HTERT RPE-1 (cell line): ENCODE results near the gene OAT.
"Not testable (repeated sequence)": the region's sequence is repeated elsewhere in the genome, so short reads cannot be mapped to it uniquely, and the experiment has no call there.

Source experiments
- in situ Hi-C: fragments of 300-500 bp; cut with MboI; formaldehyde crosslinking; loops from 4 replicates; pipeline ENCODE4 v1.14.3; 2020; ENCODE audit warnings: low sequenced_read_pairs

OAT gene

DNA sequence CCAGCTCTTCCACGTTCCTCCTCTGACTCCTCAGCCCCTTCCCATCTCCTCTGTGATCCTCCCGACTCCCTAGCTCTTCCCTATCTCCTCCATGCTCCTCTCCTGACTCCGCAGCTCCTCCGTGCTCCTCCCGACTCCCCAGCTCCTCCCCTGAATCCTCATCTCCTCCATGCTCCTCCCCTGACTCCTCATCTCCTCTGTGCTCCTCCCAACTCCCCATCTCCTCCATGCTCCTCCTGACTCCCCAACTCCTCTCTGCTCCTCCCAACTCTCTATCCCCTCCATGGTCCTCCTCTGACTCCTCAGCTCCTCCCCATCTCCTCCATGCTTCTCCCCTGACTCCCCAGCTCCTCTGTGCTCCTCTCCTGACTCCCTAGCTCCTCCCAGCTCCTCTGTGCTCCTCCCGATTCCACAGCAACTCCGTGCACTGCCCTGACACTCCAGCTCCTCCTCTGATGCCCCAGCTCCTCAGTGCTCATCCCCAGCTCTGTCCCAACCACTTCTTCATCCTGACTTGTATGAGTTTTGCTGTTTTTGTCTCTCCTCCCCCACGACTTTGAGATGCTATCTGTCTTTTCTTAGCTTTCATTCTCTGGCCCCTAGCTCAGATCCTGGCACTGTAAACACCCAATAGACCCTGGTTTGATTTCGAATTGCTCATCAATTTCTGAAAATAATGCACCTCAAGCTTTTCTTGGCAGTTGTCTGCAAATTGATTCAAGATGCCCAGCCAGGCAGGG lies 38.3 kb downstream of the OAT start:
- in situ Hi-C loops, result loop anchor here (25.0 kb wide), 1 partner anchor 393 kb away; no protein-coding TSS in a partner anchor

DNA sequence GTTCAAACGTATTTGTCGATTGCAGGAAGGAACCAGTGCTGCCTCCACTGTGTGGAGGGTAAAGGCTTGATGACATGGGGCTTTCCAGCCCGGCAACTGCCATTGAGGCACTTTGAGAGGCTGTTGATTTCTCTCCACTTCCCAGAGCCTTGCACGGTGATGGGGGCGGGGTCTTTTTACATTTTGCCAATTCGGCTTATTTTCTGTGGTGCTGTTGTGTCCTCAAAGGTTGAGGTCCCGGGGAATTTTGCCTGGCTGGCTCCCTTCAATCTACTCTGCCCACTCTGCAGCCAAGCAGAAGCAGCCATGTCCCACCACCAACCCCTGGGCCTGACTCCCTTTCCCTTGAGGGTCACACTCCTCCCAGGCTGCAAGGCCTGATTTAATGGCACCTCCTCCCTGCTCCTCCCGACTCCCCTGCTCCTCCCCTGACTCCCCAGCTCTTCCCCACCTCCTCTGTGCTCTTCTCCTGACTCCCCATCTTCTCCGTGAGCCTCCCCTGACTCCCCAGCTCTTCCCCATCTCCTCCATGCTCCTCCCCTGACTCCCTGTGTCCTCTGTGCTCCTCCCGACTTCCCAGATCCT lies 39.0 kb downstream of the OAT start:
- in situ Hi-C loops, result loop anchor here (25.0 kb wide), 1 partner anchor 392 kb away; no protein-coding TSS in a partner anchor

DNA sequence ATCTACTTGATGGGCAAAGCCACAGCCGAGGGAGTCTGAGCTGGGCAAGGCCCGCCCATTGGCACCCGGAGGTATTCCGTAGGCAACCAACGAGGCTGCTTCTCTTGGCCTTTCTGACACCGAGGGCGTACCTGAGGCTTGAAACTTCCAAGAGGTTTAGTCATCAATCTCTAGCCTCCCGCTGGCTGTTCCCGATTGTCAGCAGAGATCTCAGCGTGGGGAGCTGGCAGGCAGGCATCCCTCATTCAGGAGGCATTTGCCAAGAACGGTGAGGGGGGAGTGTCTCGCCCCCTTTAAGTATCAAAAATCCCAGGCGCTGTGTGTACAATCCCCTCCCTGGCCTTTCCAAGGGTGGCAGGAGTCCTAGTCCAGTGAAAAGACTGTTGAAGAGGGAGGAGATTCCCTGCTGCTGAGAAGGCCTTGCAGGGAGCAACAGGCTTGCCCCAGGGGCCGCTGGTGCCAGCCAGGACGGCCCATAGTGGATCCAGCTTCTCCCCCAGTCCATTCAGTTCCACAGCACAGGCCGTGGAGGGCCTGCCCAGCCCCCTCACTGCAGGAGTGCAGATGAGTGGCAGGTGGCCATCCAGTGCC lies 39.7 kb downstream of the OAT start:
- in situ Hi-C loops, result loop anchor here (25.0 kb wide), 1 partner anchor 392 kb away; no protein-coding TSS in a partner anchor

DNA sequence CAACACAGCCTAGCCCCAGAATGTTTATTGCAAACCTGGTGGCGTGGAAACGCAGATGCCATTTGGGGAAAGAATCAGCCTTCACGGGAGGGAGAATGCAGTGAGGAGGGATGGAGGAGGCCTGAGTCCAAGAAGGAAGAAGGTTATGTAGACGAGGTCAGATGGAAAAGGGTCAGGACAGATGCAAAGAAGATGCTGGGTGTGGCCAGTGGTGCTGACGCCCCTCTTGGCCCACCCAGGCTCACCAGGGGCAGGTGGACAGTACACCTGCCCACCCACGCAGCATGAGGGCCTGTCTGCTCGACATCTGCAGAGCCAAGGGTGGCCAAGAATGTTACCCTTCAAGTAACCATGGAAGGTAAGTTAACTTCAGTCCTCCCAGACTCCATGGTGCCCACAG lies 40.5 kb downstream of the OAT start:
- in situ Hi-C loops, result loop anchor here (25.0 kb wide), 1 partner anchor 391 kb away; no protein-coding TSS in a partner anchor

DNA sequence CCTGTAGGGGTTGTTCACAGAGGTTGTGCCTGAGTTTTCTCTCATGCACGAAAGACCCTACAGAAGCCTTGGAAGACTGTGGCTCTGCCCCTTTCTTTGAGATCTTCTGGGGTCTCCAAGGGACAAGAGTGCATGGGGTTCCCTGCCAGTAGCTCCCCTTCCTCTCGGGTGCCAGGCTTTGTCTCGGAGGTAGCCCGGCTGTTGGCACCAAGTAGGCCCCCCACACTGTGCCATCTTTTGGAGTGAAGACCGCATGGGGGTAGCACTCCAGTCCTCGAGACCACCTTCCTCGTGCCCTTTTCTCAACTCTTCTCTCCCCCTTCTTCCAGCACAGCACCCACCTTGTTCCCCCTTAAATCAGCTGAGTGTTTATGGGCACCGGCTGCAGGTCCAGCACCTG lies 41.6 kb downstream of the OAT start:
- in situ Hi-C loops, result loop anchor here (25.0 kb wide), 1 partner anchor 390 kb away; no protein-coding TSS in a partner anchor

DNA sequence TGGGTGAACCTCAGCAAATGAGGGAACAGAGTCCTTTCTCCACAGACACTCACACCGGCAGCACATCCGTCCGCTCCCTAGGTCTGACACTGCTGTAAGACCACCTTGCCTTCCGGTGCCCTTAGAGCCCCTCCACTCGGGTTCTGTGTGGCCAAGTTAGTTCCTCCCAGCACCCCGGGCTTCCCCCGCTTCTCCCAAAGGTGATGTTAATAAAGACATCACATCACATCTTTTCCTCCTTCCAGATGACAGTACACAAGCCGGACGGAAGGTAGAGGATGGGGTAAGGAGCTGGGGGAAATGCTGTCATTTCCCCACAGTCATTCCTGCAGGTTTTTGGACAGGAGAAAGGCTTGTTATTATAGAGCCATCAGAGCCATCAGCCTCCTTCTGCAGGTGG lies 42.3 kb downstream of the OAT start:
- in situ Hi-C loops, result loop anchor here (25.0 kb wide), 1 partner anchor 389 kb away; no protein-coding TSS in a partner anchor

DNA sequence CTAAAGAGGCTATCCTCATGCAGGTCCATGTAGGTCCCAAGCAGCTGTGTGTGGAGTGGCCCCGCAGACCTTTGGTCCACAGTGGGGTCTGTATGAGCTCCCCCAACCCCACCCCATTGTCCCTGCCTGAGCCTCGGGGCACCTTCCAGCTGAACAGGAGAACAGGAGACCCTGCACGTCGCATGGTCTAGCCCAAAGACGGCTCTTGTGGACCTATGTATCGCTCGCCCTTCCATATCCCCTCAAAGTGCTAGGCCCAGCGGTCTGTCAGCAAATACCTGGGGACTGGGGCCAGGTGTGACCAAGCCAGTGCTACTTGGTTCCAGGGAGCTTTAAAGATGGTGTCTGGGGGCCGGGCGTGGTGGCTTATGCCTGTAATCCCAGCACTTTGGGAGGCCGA lies 43.0 kb downstream of the OAT start:
- in situ Hi-C loops, result loop anchor here (25.0 kb wide), 1 partner anchor 388 kb away; no protein-coding TSS in a partner anchor

DNA sequence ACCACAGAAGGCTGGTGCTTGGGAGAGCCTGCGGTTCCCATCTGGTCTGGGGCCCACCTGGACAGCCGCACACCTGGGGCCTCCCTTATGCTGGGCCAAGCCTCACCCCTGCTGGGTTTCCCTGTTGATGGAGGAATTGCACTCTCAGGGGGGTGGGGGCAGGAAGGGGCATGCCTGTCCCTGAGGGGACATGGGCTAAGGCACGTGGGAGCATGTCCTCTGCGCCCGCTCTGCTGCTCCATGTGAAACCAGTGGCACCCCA lies 43.4 kb downstream of the OAT start:
- in situ Hi-C loops, result loop anchor here (25.0 kb wide), 1 partner anchor 388 kb away; no protein-coding TSS in a partner anchor

DNA sequence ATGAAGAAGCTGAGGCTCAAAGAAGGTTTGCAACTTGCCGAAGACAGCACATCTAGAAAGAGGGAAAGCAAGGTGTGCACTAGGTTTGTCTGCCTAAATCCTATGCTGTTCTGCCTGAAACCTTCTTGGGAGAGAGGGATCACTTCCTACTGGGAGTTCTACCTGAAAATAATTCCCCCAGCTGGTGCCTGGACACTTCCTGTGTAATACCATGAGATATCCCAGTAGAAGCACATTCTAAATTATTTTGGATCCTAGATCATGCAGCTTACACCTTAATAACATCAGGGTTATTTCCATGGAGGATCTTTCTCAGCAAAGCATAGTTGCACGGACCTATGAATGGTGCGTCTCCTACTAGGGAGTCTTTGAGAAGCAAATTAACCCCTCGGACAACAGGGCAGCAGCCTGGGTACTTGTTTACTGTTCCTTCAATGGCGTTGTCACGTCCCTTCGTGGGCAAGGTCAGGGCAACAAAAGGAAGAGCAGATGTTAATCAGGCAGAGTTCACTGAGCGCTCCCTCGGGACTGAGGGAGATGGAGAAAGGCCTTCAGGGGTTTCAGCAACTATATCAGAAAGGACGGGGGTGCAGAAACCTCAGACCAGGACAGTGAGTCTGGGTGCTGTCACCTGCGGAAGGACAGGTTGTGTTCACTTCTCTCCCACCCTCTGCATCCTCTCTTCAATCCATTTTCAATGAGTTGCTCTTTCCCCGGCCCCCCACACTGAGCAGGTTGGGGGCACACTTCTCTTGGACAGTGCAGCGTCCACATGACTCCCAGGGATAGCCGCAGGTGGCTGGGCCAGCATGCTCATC lies 44.0 kb downstream of the OAT start:
- in situ Hi-C loops, result loop anchor here (25.0 kb wide), 1 partner anchor 387 kb away; no protein-coding TSS in a partner anchor

DNA sequence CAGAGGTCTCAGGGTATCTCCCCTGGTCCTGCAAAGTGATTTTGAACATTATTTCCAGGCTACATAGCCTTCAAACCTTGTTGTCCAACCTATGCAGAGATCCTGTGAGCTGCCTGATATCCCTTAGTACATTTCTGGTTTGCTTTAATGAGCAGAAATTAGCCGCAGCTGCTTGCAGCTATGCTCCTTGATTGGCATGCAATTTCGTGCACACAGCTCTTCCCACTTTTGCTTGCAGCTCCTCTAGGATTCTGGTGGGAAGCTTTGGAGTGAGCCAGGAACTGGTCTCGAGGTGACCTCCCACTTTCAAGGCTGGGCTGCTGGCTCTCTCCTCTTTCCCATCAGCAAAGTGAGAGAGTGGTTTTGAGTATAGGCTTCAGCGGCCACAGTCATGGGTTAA lies 45.8 kb downstream of the OAT start:
- in situ Hi-C loops, result no loop called here

DNA sequence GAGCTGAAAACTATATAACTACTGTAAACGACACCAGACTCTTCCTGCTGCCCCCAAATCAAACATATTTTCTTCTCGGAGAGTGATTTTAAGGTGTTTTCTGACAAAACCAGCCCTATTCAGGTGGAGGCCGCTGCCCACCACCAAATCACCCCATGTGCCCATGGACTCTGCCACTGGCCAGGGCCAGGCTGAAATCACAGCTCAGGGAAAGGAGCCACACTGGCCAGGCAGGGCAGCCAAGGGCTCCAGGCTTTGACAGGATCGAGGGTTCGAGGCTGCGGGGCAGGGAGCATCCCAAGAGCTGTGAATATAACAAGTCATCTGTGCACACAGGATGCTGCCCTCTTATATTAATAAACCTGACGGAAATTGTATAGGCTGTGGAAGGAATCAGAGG lies 48.3 kb downstream of the OAT start:
- in situ Hi-C loops, result no loop called here

DNA sequence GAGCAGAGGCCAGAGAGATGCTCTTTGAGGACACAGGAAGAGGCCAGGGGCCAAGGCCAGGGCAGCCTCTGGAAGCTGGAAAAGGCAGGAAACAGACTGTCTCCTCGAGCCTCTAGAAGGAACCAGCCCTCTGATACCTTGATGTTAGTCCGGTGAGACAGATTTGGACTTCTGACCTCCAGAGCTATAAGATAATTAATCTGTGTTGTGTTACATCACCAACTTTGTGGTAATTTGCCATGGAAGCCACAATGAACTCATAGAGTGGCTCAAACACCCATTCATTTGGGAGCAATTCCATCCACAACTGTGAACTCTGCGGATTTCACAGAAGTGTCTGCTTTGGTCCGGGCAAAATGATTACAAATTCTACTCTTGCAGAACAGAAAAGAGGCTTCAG lies 48.7 kb downstream of the OAT start:
- in situ Hi-C loops, result no loop called here

DNA sequence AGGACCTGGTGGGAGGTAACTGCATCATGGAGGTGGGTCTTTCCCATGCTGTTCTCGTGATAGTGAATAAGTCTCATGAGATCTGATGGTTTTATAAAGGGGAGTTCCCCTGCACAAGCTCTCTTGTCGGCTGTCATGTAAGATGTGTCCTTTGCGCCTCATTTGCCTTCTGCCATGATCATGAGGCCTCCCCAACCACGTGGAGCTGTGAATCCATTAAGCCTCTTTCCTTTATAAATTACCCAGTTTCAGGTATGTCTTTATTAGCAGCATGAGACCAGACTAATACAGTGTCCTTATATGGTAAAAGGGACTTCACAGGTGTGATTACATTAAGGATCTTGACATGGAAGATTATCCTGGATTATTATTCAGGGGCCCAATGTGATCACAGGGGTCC lies 49.2 kb downstream of the OAT start:
- in situ Hi-C loops, result not testable (repeated sequence)

DNA sequence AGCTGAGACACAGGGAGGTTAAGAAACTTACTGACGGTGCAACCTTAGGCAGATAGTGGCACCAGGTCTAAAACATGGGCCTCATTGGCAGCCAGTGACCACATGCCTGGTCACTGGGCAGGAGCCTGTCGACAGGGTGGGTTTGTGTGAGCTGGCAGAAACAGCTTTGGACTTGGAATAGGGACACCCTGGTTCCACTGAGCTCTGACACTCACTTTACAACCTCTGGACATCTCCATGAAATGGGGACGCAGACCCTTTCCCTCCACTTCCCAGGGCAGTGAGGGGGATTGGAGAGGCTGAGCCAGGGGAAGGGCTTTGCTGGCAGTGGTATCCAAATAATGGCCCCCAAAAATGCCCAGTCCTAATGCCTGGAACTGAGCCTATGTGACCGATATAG lies 49.7 kb downstream of the OAT start:
- in situ Hi-C loops, result no loop called here

DNA sequence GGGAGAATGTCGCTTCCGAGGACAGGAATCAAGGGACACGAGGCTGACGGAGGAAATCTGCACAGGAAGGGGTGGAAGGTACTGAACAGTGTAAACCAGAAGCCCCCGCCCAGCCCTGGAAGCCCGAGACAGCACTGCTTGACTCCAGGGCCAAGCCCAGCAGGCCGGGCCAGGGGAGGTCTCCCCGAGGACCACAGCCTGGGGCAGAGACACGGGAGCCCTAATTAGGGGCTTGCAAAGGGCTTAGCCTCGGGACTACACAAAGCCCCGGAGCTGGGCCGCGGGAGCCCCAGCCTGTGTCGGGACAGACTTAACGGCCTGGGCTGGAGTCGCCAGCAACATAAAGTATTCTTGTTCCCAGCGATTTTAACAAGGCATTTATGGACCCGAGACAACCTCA lies 50.8 kb downstream of the OAT start:
- in situ Hi-C loops, result no loop called here

DNA sequence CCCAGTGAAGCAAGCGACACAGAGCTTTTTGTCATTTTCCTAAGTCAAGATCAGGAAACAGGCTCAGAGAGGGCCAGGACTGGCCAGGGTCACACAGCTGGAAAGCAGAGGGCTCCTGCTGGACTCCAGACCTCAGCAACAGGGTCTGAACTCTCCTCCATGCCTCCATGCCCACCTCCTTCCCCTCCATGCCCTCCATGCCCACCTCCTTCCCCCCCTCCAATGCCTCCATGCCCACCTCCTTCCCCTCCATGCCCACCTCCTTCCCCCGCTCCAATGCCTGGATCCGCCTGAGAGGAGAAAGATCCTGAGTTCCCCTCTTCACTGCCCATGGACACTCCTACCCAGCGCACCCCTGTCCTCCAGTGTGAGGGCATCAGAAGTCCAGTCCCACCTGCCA lies 51.3 kb downstream of the OAT start:
- in situ Hi-C loops, result no loop called here

DNA sequence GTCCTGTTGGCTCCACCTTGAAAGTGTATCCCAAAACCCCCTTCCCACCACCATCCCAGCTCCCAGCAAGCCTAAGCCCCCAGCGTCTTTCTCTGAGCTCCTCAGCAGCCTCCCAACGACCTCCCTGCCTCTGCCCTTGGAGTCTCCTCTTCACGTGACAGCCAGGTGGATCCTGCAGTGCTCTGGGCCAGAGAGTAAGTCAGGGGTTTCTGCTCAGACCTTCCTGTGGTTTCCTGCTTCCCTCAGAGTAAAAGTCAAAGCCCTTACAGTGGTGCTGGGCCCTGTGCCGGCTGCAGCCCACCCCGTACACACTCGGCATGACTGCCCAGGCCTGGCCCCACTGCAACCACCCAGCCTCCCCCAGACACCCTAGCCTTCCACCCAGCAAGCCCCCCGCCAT lies 51.9 kb downstream of the OAT start:
- in situ Hi-C loops, result no loop called here

DNA sequence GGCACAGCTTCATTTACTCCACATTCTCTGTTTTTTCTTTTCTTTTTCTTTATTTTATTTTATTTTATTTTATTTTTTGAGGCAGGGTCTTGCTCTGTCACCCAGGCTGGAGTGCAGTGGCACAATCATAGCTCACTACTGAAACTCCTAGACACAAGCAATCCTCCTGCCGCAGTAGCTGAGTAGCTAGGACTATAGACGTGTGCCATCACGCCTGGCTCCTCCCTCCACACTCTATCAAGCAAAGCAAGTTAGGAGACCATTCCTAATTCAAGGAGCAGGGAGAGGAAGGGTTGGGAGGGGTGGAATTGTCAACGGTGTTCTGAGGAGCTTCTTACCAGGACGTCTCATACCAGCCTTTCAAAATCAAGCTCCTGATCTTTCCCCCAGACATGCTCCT lies 52.4 kb downstream of the OAT start:
- in situ Hi-C loops, result no loop called here

DNA sequence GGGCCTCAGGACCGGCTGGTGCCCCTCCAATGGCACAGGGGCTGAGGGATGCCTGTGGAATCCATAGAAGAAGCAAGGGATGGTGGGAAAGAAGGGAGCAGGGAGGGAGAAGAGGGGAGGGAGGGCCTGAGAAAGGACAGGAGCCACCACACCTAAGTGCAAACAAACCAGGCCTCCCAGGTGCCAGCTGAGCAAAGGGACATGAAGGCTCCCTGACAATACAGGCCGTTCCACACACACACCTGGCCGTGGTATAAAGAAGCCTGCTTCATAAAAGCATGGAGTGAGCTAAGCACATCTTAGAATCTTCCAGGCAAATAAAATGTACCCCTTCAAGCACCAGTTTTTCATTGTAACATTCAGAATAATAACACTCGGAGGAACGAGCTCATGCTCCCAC lies 54.0 kb downstream of the OAT start:
- in situ Hi-C loops, result no loop called here

DNA sequence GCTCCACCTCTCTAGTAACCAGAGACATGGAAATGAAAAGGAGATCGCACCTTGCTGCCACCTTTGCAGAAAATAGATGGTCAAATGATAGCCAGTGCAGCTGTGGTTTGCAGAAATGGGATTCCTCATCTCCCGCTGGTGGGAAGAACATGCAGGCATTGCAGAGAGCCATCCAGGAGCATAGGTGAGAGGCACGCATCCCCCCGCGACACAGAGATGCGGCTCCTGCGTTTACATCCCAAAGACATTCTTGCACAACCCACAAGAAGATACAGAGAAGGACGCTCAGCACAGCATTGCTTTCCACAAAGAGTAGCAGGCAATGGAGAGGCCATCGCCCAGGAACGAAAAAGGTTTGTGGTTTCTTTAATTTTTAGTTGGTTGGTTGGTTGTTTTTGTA lies 56.2 kb downstream of the OAT start:
- in situ Hi-C loops, result no loop called here

DNA sequence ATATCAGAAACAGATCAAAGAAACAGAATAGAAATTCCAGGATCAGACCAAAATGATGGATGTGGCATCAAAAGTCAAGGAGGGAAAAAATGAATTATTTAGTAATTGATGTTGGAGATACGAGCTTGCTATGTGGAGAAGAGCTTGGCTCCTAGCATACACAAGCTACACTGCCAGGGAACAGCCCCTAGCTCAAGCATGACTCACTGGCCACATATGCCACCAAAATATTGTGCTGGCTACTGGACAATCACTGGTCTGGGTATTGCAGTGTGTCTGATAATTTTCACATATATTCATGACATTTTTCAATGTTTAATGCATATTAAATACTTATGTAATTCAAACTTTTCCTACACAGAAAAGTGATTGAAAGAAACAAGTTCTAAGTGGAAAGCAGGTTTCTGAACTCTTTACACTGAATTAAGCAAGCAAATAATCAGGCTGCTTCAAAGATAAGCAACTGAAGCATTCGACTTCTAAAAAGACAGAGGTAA lies 59.3 kb downstream of the OAT start:
- in situ Hi-C loops, result no loop called here
